Astrocyte (in vitro differentiated cells and primary cell): Measurements from ENCODE around the gene PSKH1.

ENCODE experiments used
- CTCF ChIP-seq: IDR thresholded peaks from 2 replicates; pipeline ENCODE4 v1.5.1; 2011; ENCODE audit warnings: low read depth, mild to moderate bottlenecking, inconsistent platforms, low read length, moderate library complexity; ENCODE audit not compliant: insufficient read depth
- EZH2 ChIP-seq: IDR thresholded peaks from 2 replicates; pipeline ENCODE4 v1.6.1; 2012; ENCODE audit warnings: mild to moderate bottlenecking, low read length, inconsistent platforms; ENCODE audit not compliant: insufficient read depth

DNA sequence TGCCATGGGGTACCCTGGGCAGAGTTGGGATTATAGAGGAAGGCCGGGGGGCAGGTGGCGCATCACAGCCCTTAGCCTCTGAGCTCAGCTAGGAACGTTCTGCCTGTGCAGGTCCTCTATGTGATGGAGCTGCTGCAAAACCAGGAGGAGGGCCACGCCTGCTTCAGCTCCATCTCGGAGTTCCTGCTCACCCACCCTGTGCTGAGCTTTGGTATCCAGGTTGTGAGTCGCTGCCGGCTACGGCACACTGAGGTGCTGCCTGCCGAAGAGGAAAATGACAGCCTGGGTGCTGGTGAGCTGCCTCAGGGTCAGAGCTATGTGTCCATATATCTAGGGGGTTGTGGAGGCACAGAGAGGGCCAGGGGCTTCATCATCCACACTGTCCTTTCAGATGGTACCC, 14.2 kb upstream of the PSKH1 start:
- no peak for TF ChIP-seq EZH2
- TF ChIP-seq CTCF: no peak
